Putamen (tissue), 1 donor: ENCODE measurements around the gene IGLON5.

ENCODE experiments used
- DNase-seq: peaks from one replicate; pipeline ENCODE4 v3.0.0-alpha.2; 2016; ENCODE audit warnings: low spot score

IGLON5 gene

GRCh38 chr19:51365211-51365964 lies 53.9 kb downstream of the IGLON5 start:
- DNase-seq, result no peak

DNA sequence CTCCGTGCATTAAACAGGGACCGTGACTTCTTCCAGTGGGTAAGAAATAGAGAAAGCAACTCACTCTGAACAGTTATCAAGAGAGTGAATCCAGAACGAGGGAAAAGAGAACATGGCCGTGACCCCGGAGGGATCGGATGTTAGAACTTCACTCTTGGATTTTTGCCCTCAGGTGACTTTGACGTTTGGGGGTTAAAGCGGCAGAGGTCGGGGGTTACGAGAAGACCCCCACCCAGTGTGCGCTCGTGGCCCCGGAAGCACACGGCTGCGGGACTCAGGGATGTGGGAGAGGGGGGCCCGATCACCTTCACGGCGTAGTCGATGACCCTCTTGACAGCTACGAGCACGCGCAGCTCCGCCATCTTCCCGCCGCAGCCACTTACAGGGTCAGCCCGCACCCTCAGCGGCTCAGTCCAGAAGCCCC lies 54.5 kb downstream of the IGLON5 start, which contains the start of gene ETFB:
Gene ETFB (minus strand): TSS at position 424 of the 424 bp plus-strand sequence. CDS start 62 bp downstream, at position 362.
- peak; percentile 34 for DNase-seq

DNA sequence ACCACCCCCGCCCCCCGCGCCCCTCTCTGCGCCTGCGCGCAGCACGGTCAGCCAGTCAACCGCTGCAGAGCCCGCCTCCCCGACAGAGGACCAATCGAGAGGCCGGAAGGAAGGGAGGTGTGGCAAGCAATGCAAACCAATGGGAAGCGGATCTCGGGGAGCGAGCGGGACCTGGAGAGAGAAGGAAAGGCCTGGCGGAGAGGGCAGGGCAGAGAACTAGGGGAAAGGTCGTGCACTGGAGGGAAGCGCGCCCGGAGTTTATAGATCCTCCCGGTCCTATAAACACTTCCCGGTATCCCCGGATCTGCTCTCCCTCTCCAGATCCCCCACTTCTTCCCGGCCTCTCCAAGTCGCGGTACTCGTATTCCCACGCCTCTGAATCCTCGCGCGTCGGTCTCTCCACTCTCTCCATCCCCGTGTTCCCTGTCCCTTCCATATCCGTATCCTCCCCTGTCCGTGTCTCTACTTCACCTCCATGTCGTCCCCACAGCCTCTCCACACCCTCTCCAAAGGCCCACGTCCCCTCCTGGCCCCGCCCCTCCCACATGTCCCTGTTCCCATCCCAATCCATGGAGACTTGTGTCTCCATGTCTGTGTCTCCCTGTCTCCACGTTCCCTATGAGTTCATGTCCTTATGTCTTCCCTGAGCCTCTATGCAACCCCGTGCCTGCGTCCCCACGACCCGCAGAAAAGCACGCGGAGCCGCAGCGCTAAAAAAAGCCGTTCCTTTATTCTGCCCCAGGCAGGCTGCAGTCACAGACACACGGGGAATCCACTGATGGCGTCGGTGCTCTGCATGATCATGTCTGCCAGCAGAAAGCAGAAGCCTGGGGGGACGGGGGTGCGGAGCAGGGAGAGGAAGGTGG lies 55.2 kb downstream of the IGLON5 start:
- DNase-seq, result peak; percentile 98

DNA sequence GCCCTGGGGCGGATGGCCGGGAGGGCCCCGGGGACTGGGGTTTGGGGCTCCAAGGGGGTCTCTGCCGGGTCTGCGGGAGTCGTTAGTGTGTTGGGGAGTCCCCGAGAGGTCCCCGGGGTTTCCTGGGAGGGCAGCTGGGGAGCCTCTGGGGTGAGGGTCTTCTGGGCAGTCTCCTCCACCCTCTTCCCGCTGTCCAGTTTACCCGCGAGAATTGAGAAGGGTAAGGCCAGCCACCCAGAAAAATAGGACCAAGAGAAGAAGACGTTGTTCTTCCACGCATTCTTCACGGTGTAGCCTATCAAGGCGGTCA lies 55.8 kb downstream of the IGLON5 start:
- no peak for DNase-seq

DNA sequence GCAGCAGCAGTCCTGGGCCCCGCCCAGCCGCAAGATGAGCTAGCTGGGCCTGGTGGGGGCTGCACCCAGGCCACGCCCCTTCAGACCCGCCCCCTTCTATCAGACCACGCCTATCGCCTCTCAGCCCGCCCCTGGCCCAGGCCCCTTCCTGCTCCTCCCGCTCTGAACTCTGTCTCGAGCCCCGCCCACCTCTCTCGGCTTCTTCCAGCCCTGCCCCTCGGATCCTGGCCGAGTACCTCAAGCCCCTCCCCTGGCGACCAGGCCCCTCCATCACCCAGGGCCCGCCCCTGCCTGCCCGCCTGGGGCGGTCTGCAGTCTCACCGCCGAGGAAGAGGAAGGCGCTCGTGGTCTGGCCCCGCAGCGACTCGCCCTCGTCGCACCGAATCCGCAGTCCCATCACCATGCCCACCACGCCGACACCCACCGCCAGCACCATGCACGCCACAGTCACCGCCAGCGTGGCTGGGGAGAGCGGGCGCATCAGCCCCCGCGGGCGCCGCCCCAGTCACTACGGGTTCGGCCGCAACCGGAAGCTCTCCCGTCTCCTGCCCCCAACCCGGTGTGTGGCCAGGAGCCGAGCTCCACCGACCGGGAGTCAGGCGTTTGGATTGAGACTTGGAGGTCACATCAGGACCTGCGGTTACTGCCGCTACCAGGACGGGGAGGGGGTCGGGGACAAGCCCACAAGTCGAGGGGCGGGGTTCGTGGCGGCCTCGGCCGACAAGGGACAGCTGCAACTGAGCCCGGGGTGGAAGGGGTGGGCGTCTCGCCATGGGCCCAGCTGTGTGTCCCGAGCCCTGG lies 56.3 kb downstream of the IGLON5 start:
- DNase-seq, result peak; percentile 97

GRCh38 chr19:51368366-51369282 lies 57.2 kb downstream of the IGLON5 start, which contains the start of gene CLDND2:
Gene CLDND2, minus strand, starts transcription at chr19:51369003. Its CDS starts 426 bp downstream, at chr19:51368577.
- no peak for DNase-seq

DNA sequence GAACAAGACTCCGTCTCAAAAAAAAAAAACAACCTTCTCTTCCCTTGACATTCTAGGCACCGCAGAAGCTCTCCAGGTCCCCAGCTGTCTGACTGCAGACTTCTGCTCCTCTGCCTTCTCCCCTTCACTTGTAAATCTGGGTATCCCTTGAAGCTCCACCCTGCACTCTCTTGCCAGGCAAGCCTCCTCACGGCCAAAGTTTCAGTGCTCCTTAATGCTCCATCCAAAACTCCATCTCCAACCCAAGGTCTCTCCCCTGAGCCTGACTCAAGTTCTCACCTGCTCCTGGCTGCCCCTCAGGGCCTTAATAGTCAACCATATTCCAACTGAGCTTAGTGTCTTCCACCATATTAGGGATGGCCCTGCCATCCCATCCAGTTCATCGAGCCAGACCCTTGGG lies 58.8 kb downstream of the IGLON5 start:
- no peak for DNase-seq

DNA sequence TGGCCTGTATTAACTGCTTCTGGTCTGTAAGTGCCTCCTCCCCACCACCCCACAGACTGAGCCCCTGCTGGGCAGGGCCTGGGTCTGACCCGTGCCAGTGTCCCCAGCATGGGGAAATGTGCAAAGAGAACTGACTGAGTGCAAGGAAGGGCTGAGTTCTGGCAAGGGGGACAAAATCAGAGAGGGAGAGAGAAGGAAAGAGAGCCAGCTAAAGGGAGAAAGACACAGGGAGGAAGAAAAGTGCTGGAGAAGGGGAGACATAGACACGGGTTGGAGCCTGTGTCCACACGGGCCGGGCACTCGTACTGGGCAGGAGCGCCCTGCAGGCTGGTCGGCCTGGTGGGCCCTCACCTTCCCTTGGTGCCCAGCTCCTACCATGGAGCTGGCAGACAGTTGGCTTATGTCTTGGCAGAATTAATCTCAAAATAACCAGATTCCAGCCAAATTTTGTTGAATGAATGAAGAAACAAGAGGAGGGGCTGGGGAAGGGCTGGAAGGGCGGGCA lies 59.8 kb downstream of the IGLON5 start:
- no peak for DNase-seq

DNA sequence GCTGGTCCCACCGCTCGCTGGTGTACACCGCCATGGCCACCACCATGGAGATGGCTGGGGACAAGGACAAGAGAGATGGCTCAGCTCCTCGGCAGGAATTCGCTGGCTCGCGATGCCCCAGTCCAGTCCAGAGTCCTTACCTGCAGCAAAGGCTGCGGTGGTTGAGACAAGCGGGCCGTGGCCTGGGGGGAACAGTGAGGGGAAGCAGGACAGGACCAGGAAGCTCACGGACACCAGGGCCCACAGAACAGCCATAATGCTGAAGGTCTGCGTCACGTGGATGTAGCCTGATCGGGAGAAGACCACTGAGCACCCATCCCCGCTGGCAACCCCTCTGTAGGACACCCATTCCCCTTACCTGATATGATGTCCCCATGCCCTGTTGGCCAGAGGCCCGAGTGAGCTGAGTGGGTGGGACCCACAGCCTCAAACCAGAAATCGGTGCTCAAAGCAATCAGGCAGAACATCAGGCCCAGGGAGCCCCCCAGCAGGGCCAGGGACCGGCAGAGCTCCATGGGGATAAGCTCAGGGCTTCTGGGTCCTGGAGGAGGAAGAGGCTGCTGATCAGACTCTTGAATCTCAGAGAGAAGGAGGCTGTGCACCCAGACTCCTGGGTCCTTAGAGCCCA lies 60.7 kb downstream of the IGLON5 start:
- DNase-seq, result no peak

DNA sequence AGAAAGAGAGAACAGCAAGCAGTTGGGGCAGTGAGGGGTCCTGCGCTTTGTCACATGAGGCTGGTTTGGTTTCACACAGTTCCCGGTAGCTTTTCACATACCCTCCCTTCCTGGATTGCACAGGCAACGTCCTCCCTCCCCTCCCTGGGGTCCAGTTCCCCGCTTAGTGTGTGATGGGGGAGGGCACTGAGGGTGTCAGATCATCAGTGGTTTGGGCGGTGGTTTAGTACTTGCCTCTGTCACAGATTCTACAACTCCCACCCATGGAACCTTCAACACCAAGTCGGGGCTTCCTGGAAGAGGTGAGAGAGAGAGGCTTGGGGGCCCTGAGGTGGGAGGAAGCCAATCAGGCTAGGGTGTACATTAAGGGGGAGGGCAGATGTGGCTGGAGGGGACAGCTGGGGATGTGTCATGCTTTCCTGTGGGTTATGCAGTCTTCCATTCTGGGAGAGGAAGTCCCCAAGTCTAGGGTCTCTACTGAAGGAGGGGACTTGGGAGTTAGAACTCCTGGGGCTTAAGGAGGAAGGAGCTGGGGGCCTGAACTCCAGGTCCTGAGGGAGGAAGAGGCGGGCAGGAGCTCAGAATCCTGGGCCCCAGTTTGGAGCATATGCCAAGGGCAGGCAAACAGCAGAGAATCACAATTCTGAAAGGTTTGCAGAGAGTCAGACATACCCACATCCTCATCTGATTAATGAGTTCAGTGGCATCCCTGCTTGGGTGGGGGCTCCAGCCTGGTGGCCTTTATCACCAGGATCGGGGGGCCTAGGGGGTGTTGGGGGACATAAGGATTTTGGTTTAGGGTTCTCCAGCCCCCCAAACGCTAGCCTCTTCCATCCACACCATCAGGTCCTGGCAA lies 61.4 kb downstream of the IGLON5 start, which contains the start of gene NKG7:
Gene NKG7 (minus strand): TSS at position 6 of the 856 bp plus-strand sequence. CDS start 119 bp downstream, outside the sequence.
- no peak for DNase-seq

- DNase-seq, result no peak
These were observed 64.2 kb downstream of the IGLON5 start for GRCh38 chr19:51375504-51376221.

GRCh38 chr19:51377422-51377821 lies 66.0 kb downstream of the IGLON5 start:
- DNase-seq, result no peak

DNA sequence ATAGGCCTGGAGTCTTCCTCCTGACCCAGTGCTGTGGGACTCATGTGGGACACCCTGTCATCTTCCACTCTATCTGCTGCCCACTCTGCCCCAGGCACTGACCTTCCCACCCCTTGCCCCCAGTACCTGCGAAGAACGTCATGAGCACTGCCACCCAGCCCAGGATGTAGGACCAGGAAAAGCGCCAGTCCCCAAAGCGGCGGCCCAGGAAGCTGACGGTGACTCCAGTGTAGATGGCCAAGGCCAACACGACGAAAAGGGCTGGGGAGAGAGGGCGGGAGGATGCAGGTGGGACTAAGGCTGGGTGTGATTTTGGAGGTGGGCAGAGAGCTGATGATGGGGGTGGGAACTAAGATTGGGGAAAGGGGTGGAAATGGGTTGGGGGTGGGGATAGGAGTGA lies 68.9 kb downstream of the IGLON5 start:
- no peak for DNase-seq
